GM18858 (cell line): ENCODE measurements around the gene AGO4.
"Not testable (repeated sequence)": the region's sequence is repeated elsewhere in the genome, so short reads cannot be mapped to it uniquely, and the experiment has no call there.

ENCODE experiments used
- ATAC-seq: cut with Tn5 transposase; IDR thresholded peaks from one replicate; pipeline ENCODE4 v1.9.1; 2021; ENCODE audit not compliant: unreplicated experiment

The AGO4 gene

GRCh38 chr1:35810096-35810881 is 2.5 kb downstream of the AGO4 start:
- no peak for ATAC-seq

GRCh38 chr1:35812754-35813153 is 4.9 kb downstream of the AGO4 start:
- not testable (repeated sequence) for ATAC-seq

- ATAC-seq: no peak
Measured at GRCh38 chr1:35825255-35825654, 17.4 kb downstream of the AGO4 start.

GRCh38 chr1:35832276-35832905 is 24.6 kb downstream of the AGO4 start:
- ATAC-seq: no peak

GRCh38 chr1:35833395-35833794 is 25.6 kb downstream of the AGO4 start:
- ATAC-seq: no peak

GRCh38 chr1:35834218-35834617 is 26.4 kb downstream of the AGO4 start:
- no peak for ATAC-seq

- ATAC-seq: no peak
Measured at GRCh38 chr1:35835398-35835797, 27.6 kb downstream of the AGO4 start.

- no peak for ATAC-seq
Measured at GRCh38 chr1:35836734-35837133, 28.9 kb downstream of the AGO4 start.

GRCh38 chr1:35838693-35839245 is 31.0 kb downstream of the AGO4 start:
- no peak for ATAC-seq

- no peak for ATAC-seq
Measured at GRCh38 chr1:35844826-35845225, 37.0 kb downstream of the AGO4 start.

- ATAC-seq: no peak
Measured at GRCh38 chr1:35845766-35846165, 38.0 kb downstream of the AGO4 start.

GRCh38 chr1:35847935-35848565 is 40.2 kb downstream of the AGO4 start:
- no peak for ATAC-seq

- no peak for ATAC-seq
Measured at GRCh38 chr1:35850051-35850450, 42.2 kb downstream of the AGO4 start.

GRCh38 chr1:35850716-35851115 is 42.9 kb downstream of the AGO4 start:
- no peak for ATAC-seq

GRCh38 chr1:35851132-35851869 is 43.5 kb downstream of the AGO4 start:
- ATAC-seq: no peak

GRCh38 chr1:35852241-35852640 is 44.4 kb downstream of the AGO4 start:
- no peak for ATAC-seq

- ATAC-seq: no peak
Measured at GRCh38 chr1:35854989-35855700, 47.3 kb downstream of the AGO4 start.

- ATAC-seq: no peak
Measured at GRCh38 chr1:35856964-35857363, 49.1 kb downstream of the AGO4 start.

- no peak for ATAC-seq
Measured at GRCh38 chr1:35857830-35858229, 50.0 kb downstream of the AGO4 start.

GRCh38 chr1:35860696-35861095 is 52.9 kb downstream of the AGO4 start:
- ATAC-seq: no peak

GRCh38 chr1:35863136-35863535 is 55.3 kb downstream of the AGO4 start:
- no peak for ATAC-seq
